Sigmoid colon (tissue), 4 donors: ENCODE results near the gene NAALADL2.

Experiments
- EP300 ChIP-seq, 4 donors: sonication (generic); formaldehyde crosslinking; IDR thresholded peaks; one replicate each; pipeline ENCODE4 v1.6.1; 2017; ENCODE audit warnings: antibody characterized with exemption in 4 of 4
- POLR2A ChIP-seq, 2 donors: fragments of 450-650 bp; IDR thresholded peaks; one replicate each; pipeline ENCODE4 v1.6.1; 2016; ENCODE audit warnings: antibody characterized with exemption in 2 of 2, mild to moderate bottlenecking in 2 of 2, moderate library complexity in 2 of 2
- POLR2AphosphoS5 ChIP-seq, 4 donors: sonication (generic); formaldehyde crosslinking; IDR thresholded peaks; one replicate each; pipeline ENCODE4 v1.6.1; 2017; ENCODE audit warnings: antibody characterized with exemption in 4 of 4
- TF ChIP-seq, protein P1 (sequence below), 4 experiments: fragments of 450-650 bp in 3 of 4; fragments of 200-600 bp in 1 of 4; IDR thresholded peaks; one replicate each; pipeline ENCODE4 v1.5.1; 2016 to 2019; ENCODE audit warnings: antibody characterized with exemption in 4 of 4, mild to moderate bottlenecking in 3 of 4, moderate library complexity in 2 of 4

DNA sequence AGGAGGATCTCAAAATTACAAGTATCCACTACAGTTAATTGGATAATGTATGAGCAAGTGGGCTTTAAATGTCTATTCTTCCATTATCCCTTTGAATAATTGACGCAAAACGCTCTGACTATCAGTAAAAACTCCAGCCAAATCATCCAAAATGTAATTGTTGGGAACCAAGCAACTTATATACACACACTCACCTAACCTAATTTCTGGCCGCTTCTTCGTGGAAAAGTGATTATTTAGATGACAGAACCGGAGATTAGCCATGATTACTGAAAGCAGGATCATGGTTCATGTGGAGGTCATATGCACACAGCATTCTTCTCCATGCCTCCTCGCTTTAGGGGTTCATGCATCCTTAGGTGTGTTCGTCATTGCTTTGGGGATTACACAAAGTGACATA is 992.4 kb downstream of the NAALADL2 start:
- TF ChIP-seq, protein P1, sequence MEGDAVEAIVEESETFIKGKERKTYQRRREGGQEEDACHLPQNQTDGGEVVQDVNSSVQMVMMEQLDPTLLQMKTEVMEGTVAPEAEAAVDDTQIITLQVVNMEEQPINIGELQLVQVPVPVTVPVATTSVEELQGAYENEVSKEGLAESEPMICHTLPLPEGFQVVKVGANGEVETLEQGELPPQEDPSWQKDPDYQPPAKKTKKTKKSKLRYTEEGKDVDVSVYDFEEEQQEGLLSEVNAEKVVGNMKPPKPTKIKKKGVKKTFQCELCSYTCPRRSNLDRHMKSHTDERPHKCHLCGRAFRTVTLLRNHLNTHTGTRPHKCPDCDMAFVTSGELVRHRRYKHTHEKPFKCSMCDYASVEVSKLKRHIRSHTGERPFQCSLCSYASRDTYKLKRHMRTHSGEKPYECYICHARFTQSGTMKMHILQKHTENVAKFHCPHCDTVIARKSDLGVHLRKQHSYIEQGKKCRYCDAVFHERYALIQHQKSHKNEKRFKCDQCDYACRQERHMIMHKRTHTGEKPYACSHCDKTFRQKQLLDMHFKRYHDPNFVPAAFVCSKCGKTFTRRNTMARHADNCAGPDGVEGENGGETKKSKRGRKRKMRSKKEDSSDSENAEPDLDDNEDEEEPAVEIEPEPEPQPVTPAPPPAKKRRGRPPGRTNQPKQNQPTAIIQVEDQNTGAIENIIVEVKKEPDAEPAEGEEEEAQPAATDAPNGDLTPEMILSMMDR (IDR thresholded peaks at IDR 0.05) = no peak
- TF ChIP-seq POLR2A (IDR thresholded peaks at IDR 0.05) = no peak
- no peak for TF ChIP-seq POLR2AphosphoS5 (IDR thresholded peaks at IDR 0.05)
- no peak for TF ChIP-seq EP300 (IDR thresholded peaks at IDR 0.05)
